IPS-20b (cell line): ENCODE results near the gene ZBTB18.

Source experiments
- H3K27ac ChIP-seq: one replicate; pipeline ENCODE4 v1.5.1; 2013; ENCODE audit warnings: low read length
- H3K27me3 ChIP-seq: 2 replicates; pipeline ENCODE4 v1.6.1; 2013; ENCODE audit warnings: mild to moderate bottlenecking, low read length, inconsistent platforms; ENCODE audit not compliant: insufficient read depth
- H3K36me3 ChIP-seq: 2 replicates; pipeline ENCODE4 v1.6.1; 2013; ENCODE audit warnings: low read depth, mild to moderate bottlenecking, inconsistent platforms, low read length, moderate library complexity; ENCODE audit not compliant: insufficient read depth
- H3K4me1 ChIP-seq: 2 replicates; pipeline ENCODE4 v1.6.1; 2013; ENCODE audit warnings: mild to moderate bottlenecking, control low read depth, inconsistent platforms, low read length, moderate library complexity; ENCODE audit not compliant: insufficient read depth
- H3K4me3 ChIP-seq: 2 replicates; pipeline ENCODE4 v1.5.1; 2013; ENCODE audit warnings: mild to moderate bottlenecking, low read length, inconsistent platforms
- H3K9ac ChIP-seq: 2 replicates; pipeline ENCODE4 v1.6.1; 2013; ENCODE audit warnings: low read depth, mild to moderate bottlenecking, inconsistent platforms, low read length, moderate library complexity
- H3K9me3 ChIP-seq: 2 replicates; pipeline ENCODE4 v1.6.1; 2013; ENCODE audit warnings: mild to moderate bottlenecking, low read depth, low read length, inconsistent platforms; ENCODE audit not compliant: insufficient read depth

The ZBTB18 gene

DNA sequence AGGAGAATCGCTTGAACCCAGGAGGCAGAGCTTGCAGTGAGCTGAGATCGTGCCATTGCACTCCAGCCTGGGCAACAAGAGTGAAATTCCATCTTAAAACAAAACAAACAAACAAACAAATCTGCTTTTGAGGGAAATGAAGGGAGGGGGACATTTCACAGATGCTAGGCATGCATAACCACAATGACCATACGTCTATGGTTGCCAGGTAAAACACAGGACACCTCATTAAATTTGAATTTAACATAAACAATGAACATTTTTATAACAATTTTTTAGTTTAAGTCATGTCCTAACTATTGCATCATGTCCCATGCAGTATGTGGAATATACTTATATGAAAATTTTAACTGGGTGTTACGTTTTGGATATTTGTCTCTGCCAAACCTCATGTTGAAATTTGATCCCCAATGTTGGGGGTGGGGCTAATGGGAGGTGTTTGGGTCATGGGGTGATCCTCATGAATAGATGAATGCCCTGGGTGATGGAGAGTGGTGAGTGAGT, 31.0 kb upstream of the ZBTB18 start:
- H3K36me3 ChIP-seq, result no peaks in the 10 kb centered on the region
- H3K27me3 ChIP-seq, result no peaks in the 10 kb centered on the region
- H3K9me3 ChIP-seq, result no peaks in the 10 kb centered on the region
- H3K27ac ChIP-seq, result no peak overlapping the region
- no peak overlapping the region for H3K4me3 ChIP-seq
- no peak overlapping the region for H3K9ac ChIP-seq
- peaks cover 13% of the 10 kb centered on the region; the same call in 1 of the 2 replicates for H3K4me1 ChIP-seq

DNA sequence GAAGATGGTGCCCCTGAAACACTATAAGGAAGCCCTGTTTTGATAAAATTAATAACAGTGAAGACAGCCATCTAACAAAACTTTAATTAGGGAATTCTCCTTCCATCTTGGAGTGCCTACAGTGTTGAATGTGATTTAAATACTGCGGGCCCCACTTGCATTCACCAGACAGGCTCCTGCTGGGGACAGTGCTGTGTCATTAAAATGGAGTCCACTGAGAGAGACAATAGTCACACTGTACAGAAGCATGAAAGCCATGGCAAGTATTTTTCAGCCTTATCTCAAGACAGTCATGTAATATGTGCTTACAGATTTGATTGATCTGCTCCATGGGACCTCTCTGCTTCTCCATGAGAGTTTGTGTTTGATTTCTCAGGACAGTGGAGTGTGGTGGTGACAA, 29.7 kb upstream of the ZBTB18 start:
- Histone ChIP-seq H3K4me1 (peaks cover 13% of the 10 kb centered on the region; the same call in 1 of the 2 replicates), H3K9me3 (no peaks in the 10 kb centered on the region), H3K27ac (peak overlapping the region; percentile 9), H3K4me3 (peak overlapping the region; percentile 12; the same call in 1 of the 2 replicates), H3K36me3 (no peaks in the 10 kb centered on the region), H3K9ac (no peak overlapping the region), H3K27me3 (no peaks in the 10 kb centered on the region)

DNA sequence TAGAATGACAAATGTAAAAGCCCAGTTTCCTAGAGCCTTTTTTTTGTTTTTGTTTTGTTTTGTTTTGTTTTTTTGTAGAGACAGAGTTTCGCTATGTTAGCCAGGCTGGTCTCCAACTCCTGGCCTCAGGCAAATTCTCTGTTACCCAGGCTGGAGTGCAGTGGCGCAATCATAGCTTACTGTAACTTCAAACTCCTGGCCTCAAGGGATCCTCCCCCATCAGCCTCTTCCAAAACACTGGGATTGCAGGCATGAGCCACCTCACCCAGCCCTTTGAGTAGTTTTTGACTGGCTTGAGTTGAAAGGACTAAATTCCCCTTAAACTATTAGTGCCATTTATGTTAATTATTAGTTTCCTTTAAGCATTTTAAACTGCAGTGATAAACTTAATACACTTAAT, 28.8 kb upstream of the ZBTB18 start:
- Histone ChIP-seq H3K27ac (no peak overlapping the region), H3K4me3 (no peak overlapping the region), H3K4me1 (peaks cover 13% of the 10 kb centered on the region; the same call in 1 of the 2 replicates), H3K36me3 (no peaks in the 10 kb centered on the region), H3K9me3 (no peaks in the 10 kb centered on the region), H3K9ac (no peak overlapping the region), H3K27me3 (no peaks in the 10 kb centered on the region)

DNA sequence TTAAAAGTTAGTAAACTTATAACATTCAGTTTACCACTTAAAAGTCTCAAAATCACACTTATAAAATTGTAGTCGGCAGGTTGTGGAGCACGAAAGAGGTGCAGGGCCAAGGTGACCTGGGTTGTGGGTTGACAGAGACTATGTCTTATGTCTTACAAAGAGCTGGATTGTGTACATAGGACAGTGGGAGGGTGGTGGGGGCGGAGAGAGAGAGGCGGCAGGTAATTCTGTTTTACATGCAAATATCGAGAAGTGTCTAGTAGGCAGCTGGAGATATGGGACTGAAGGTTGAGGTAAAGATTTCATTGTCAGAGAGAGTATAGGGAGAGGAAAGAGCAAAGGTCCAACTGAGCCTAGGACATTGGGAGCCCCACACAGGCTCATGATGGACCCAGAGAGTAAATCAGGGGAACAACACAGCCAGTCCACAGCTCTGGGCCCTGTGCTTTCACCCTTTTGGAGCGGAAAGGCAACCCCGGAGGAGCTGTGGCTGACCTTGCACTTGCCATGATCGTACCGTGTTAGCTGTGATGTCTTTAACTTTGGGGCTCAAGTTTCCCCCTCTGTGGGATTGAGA, 28.1 kb upstream of the ZBTB18 start:
- H3K27me3 ChIP-seq, result no peaks in the 10 kb centered on the region
- no peak overlapping the region for H3K9ac ChIP-seq
- no peaks in the 10 kb centered on the region for H3K9me3 ChIP-seq
- H3K4me1 ChIP-seq, result peaks cover 13% of the 10 kb centered on the region; the same call in 1 of the 2 replicates
- no peaks in the 10 kb centered on the region for H3K36me3 ChIP-seq
- H3K4me3 ChIP-seq, result no peak overlapping the region
- H3K27ac ChIP-seq, result no peak overlapping the region

DNA sequence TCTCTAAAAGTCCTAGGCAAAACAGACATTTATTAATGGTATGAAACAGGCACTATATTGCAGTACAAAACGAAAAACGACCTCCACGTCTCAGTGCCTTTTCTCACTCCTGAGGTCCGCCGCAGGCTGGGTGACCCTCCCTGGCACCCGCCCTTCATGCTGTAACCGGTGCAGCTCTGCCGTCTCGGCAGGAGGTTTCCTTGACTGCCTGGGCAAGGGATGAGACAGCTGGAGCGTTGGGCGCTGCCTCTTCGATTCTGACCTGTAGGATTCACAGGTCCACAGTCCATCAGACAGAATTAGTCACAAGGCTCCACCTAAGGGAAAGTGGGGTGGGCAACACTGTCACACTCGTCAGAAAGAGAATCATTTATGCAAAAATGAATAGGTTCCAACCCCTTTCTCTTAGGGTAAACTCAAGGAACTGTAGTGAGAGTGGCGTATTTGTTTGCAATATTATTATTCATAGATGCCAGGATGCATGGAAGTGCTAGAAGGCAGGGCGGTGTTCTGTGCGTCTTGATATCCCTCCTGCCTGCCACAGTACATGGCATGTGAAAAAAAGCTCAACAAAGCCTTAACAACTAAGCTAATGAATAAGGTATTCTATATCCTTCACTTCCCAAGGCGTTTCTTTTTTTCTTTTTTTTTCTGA, 23.5 kb upstream of the ZBTB18 start:
- Histone ChIP-seq H3K36me3 (no peaks in the 10 kb centered on the region), H3K9ac (no peak overlapping the region), H3K27me3 (no peaks in the 10 kb centered on the region), H3K27ac (no peak overlapping the region), H3K4me1 (no peaks in the 10 kb centered on the region), H3K9me3 (no peaks in the 10 kb centered on the region), H3K4me3 (no peak overlapping the region)

DNA sequence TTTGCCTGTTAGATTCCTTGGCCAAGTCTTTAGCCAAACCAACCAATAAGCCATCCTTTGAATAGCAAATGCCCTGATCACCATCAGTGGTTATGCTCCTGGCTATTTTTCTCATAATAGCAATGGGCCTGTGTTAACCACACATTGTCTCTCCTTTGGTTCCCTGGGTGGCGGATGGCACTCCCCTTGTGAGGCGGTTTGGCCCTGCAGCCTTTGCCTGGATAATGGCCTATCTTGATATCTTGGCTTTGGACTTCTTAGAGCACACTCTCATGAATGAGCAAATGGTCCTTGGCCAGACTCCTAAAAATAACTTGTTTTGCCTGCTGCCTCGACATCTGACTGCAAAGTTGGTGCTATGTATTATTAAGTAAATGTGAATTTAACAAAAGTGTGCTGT, 22.4 kb upstream of the ZBTB18 start:
- Histone ChIP-seq H3K9ac (no peak overlapping the region), H3K9me3 (no peaks in the 10 kb centered on the region), H3K27me3 (no peaks in the 10 kb centered on the region), H3K36me3 (no peaks in the 10 kb centered on the region), H3K4me1 (no peaks in the 10 kb centered on the region), H3K4me3 (no peak overlapping the region), H3K27ac (no peak overlapping the region)

DNA sequence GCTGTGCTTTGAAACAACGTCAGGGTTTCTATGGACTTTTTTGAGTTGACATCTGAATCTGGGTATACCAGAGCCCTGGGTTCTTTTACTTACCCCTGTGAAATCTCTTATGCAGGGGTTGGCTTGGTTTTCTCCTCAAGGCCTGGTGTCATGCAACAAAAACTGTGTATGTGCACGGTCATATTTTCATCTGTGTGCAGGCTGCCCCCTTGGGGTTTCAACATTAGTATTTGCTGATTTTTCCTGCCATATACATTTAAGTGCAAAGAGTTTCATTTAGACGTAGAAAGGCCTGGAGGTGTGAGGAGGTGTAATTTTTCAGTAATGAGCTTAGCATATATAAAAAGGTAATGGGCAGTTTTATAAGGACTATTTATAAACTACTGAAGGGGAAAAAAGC, 22.0 kb upstream of the ZBTB18 start:
- no peaks in the 10 kb centered on the region for H3K9me3 ChIP-seq
- no peaks in the 10 kb centered on the region for H3K36me3 ChIP-seq
- H3K4me3 ChIP-seq, result no peak overlapping the region
- H3K4me1 ChIP-seq, result no peaks in the 10 kb centered on the region
- no peak overlapping the region for H3K27ac ChIP-seq
- no peaks in the 10 kb centered on the region for H3K27me3 ChIP-seq
- no peak overlapping the region for H3K9ac ChIP-seq

DNA sequence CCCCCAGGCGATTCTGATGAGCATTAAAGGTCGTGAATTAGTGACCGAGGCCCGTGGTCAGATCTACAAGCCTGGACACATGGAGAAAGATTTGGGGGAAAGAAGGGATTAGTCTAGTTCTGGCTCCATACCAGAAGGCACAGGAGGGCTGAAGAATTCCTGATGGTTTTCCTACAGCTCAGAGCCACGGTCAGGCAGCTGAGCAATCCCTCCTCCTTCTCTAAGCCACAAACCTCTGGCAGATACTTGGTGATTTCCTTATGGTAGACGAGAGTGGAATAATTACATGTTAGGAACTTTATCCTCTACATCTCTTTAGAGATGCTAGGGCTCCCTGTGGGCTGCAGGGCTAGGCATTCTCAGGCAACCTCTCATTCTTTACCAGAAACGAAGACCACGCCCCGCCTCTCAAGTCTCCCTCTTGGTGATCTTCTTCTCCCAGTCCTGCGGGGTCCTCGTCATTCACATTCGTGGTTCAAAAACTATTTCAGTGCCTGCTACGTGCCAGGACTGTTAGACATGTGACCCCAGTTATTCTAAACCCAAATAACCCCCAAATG, 20.5 kb upstream of the ZBTB18 start:
- no peaks in the 10 kb centered on the region for H3K9me3 ChIP-seq
- H3K4me3 ChIP-seq, result no peak overlapping the region
- H3K36me3 ChIP-seq, result no peaks in the 10 kb centered on the region
- H3K4me1 ChIP-seq, result no peaks in the 10 kb centered on the region
- no peak overlapping the region for H3K27ac ChIP-seq
- H3K27me3 ChIP-seq, result no peaks in the 10 kb centered on the region
- H3K9ac ChIP-seq, result no peak overlapping the region

DNA sequence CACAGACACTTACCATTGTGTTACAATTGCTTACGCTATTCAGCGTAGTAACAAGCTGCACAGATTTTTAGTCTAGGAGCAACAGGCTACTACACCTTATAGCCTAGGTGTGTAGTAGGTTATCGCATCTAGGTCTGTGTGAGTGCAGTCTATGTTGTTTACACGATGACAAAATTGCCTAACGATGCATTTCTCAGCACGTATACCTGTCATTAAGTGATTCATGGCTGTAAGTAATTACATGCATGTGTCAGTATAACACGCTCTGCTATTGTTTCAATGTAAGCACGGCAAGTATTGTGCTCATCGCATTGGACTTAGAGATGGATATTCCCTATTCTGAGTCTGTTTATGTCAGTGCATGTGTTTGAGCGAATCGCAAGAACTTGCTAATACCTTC, 15.7 kb upstream of the ZBTB18 start:
- Histone ChIP-seq H3K4me1 (no peaks in the 10 kb centered on the region), H3K4me3 (no peak overlapping the region), H3K36me3 (no peaks in the 10 kb centered on the region), H3K27ac (no peak overlapping the region), H3K27me3 (no peaks in the 10 kb centered on the region), H3K9me3 (no peaks in the 10 kb centered on the region), H3K9ac (no peak overlapping the region)

DNA sequence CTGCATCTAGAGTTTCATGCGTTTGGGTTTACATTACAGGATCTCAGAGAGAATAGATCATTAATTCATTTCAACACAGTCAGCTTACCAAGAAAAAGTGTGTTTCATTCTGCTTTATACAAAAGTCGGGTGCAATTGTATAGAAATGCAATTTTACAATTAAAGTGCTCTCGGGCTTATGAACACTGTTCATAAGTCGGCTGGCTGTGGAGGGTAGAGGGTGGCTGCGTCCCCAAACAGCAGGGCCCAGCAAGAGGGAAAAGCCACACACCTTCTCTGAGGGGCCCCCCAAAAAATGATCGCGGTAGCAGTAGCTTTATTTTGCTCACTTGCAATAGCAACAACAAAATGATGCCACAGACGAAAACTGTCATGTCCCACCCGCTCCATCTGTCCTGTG, 13.8 kb upstream of the ZBTB18 start:
- Histone ChIP-seq H3K4me3 (no peak overlapping the region), H3K27ac (no peak overlapping the region), H3K4me1 (no peaks in the 10 kb centered on the region; the same call in 1 of the 2 replicates), H3K9me3 (no peaks in the 10 kb centered on the region), H3K9ac (no peak overlapping the region), H3K27me3 (no peaks in the 10 kb centered on the region), H3K36me3 (no peaks in the 10 kb centered on the region)

DNA sequence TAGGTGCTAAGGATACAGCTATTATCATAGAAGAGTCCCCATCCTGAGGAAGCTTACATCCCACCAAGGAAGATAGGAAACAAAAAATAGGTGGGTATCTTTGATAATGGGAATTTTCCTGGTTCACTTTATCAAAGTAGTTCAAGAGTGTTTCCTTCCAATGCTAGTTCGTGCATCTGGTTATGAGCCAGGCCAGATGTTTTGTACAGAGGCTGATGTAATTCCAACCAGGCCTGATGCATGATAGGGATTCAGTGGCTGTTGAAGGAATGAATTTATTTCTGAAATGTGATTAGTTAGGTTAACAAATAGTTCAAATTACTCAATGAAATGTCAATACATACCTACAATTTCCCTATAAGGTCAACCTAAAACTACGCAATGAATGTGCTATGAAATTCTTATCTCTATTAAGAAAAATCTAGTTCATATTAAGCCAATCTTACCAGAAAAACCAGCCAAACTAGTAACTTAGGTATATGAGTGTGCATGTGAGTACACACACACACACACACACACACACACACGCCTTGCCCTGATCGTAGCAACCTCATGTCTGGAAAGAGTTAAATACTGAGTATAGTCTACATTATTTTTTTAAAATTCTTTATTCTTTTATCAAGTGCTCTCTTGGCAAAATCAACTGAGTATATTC, 9.5 kb upstream of the ZBTB18 start:
- no peak overlapping the region for H3K27ac ChIP-seq
- H3K4me1 ChIP-seq, result no peaks in the 10 kb centered on the region; the same call in 1 of the 2 replicates
- no peak overlapping the region for H3K4me3 ChIP-seq
- H3K9me3 ChIP-seq, result no peaks in the 10 kb centered on the region
- peaks cover 9% of the 10 kb centered on the region; the same call in 1 of the 2 replicates for H3K27me3 ChIP-seq
- H3K36me3 ChIP-seq, result no peaks in the 10 kb centered on the region
- H3K9ac ChIP-seq, result no peak overlapping the region
